Measurements from ENCODE around the gene TAS1R3. TPM values are rescaled to one million over a fixed set of nuclear protein-coding genes. Genes with fewer than 3 reads are reported as not detected.
A peak's percentile ranks its signal among the peaks of the same experiment; 100 is the strongest.

Gene TAS1R3
- total RNA-seq, 1 donor from 2014 or later, result 0.93 TPM

DNA sequence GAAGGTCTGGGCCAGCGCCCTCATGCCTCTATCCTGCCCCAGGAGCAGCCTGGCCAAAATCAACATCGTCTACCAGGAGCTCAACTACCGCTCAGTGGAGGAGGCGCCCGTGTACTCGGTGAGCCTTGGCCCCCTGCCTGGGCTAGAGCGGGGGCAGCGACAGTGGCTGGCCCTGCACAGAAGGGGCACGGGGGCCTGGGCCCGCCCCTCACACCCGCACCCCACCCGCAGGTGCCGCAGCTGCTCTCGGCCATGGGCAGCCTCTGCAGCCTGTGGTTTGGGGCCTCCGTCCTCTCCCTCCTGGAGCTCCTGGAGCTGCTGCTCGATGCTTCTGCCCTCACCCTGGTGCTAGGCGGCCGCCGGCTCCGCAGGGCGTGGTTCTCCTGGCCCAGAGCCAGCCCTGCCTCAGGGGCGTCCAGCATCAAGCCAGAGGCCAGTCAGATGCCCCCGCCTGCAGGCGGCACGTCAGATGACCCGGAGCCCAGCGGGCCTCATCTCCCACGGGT is 40.0 kb upstream of the TAS1R3 start:
- intact Hi-C loops (cut with micrococcal nuclease), result no loop called here
- Histone ChIP-seq H3K27ac (replicated peaks) (no peak overlapping the region), H3K4me1 (peaks cover 14% of the 10 kb centered on the region), H3K4me3 (no peak overlapping the region), H3K9me3 (replicated peaks) (no peaks in the 10 kb centered on the region), H3K27me3 (ENCODE audit: low read depth) (peaks cover 17% of the 10 kb centered on the region), H3K36me3 (peaks cover 30% of the 10 kb centered on the region)
- no peak for DNase-seq
- TF ChIP-seq, protein P1, sequence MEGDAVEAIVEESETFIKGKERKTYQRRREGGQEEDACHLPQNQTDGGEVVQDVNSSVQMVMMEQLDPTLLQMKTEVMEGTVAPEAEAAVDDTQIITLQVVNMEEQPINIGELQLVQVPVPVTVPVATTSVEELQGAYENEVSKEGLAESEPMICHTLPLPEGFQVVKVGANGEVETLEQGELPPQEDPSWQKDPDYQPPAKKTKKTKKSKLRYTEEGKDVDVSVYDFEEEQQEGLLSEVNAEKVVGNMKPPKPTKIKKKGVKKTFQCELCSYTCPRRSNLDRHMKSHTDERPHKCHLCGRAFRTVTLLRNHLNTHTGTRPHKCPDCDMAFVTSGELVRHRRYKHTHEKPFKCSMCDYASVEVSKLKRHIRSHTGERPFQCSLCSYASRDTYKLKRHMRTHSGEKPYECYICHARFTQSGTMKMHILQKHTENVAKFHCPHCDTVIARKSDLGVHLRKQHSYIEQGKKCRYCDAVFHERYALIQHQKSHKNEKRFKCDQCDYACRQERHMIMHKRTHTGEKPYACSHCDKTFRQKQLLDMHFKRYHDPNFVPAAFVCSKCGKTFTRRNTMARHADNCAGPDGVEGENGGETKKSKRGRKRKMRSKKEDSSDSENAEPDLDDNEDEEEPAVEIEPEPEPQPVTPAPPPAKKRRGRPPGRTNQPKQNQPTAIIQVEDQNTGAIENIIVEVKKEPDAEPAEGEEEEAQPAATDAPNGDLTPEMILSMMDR (IDR thresholded peaks at IDR 0.05; ENCODE audit: borderline replicate concordance), result no peak

DNA sequence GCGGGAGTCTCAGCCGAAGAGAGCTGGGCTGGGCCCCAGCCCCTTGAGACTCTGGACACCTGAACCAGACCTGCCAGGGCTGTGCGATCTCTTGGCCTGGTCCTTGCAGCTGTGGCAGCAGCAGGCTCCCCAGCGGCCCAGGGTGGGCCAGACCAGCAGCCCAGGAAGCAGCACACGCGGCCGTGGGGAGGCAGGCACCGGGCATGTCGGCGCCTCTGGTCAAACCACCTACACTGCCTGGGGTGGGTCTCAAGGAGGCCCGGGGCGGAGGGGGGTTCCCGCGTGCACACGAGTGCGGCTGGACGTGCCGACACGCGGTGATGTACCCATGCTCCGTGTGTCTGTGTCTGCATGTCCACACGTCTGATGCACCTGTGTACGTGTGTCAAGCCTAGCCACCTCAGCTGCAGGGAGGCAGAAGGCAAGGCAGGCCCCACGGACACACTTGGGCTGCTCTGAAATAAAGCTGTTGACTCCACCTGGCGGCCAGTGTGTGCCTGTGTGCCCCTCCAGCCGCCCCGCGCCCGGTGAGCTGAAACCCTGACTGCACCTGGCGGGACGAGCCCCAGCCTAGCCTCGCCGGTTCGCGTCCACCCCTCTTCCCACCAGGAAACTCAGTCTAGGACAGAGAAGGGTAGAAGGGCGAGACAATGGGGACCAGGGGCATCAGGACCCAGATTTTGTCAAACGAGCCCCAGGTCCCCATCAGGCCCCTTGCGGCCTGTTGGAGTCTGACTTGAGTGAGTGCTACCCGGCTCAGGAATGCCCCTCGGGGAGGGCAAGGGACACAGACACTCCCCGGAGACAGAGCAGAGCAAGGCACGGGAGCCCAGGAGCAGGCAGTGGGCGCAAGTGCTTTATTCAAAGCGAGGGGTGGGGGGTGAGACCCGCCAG is 39.3 kb upstream of the TAS1R3 start:
- TF ChIP-seq, protein P1 (IDR thresholded peaks at IDR 0.05; ENCODE audit: borderline replicate concordance), result peak; percentile 76
- Histone ChIP-seq H3K4me3 (no peak overlapping the region), H3K9me3 (replicated peaks) (no peaks in the 10 kb centered on the region), H3K36me3 (peaks cover 35% of the 10 kb centered on the region), H3K4me1 (peaks cover 14% of the 10 kb centered on the region), H3K27ac (replicated peaks) (no peak overlapping the region), H3K27me3 (ENCODE audit: low read depth) (peaks cover 10% of the 10 kb centered on the region)
- intact Hi-C loops (cut with micrococcal nuclease), result no loop called here
- DNase-seq, result peak; percentile 56

DNA sequence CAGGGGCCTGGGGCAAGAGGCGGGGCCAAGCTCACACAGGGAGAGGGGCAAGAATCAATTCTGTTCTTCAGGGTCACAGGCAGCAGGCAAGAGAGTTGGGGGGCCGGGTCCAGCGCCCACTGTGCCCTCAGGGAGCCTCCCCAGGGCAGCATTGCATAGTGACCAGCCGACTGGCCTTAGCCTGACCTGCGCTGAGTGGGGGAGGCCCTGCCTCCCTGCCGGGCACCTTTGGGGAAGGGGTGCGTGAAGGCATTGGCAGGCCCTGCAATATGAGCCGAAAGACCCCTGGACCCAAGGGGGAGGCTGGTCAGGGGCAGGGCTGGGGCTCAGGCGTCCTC is 38.7 kb upstream of the TAS1R3 start:
- peaks cover 14% of the 10 kb centered on the region for H3K4me1 ChIP-seq

DNA sequence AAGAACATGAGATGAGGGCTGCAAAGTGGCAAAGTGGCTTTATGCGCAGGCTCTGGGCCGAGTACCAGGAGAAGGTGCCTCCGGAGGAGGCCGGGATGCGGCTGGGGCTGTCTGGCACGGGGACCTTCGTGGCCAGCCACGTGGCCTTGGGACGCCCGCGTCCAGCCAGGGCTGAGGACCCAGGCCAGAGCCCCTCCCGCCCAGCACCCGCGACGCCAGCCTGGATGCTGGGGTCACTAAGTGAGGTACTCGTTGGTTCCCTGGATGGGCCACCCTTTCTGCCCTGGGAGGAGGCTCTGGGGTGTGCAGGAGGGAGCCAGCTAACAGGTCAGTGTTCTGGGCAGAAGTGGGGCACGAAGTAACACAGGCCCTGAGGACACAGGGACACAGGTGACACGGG is 38.2 kb upstream of the TAS1R3 start:
- H3K36me3 ChIP-seq, result peaks cover 39% of the 10 kb centered on the region
- peaks cover 14% of the 10 kb centered on the region for H3K4me1 ChIP-seq
- no peaks in the 10 kb centered on the region for H3K9me3 ChIP-seq (replicated peaks)
- no peaks in the 10 kb centered on the region for H3K27me3 ChIP-seq (ENCODE audit: low read depth)
- intact Hi-C loops (cut with micrococcal nuclease), result no loop called here
- TF ChIP-seq, protein P1 (IDR thresholded peaks at IDR 0.05; ENCODE audit: borderline replicate concordance), result no peak
- no peak overlapping the region for H3K4me3 ChIP-seq
- no peak for DNase-seq
- H3K27ac ChIP-seq (replicated peaks), result no peak overlapping the region

More for the DNA sequence above, 38.7 kb upstream of the TAS1R3 start:
- H3K9me3 ChIP-seq (replicated peaks), result no peaks in the 10 kb centered on the region
- H3K4me3 ChIP-seq, result no peak overlapping the region
- intact Hi-C loops (cut with micrococcal nuclease), result no loop called here
- no peak overlapping the region for H3K27ac ChIP-seq (replicated peaks)
- TF ChIP-seq, protein P1 (IDR thresholded peaks at IDR 0.05; ENCODE audit: borderline replicate concordance), result no peak
- no peak for DNase-seq
- H3K27me3 ChIP-seq (ENCODE audit: low read depth), result peaks cover 4% of the 10 kb centered on the region
- peaks cover 35% of the 10 kb centered on the region for H3K36me3 ChIP-seq

DNA sequence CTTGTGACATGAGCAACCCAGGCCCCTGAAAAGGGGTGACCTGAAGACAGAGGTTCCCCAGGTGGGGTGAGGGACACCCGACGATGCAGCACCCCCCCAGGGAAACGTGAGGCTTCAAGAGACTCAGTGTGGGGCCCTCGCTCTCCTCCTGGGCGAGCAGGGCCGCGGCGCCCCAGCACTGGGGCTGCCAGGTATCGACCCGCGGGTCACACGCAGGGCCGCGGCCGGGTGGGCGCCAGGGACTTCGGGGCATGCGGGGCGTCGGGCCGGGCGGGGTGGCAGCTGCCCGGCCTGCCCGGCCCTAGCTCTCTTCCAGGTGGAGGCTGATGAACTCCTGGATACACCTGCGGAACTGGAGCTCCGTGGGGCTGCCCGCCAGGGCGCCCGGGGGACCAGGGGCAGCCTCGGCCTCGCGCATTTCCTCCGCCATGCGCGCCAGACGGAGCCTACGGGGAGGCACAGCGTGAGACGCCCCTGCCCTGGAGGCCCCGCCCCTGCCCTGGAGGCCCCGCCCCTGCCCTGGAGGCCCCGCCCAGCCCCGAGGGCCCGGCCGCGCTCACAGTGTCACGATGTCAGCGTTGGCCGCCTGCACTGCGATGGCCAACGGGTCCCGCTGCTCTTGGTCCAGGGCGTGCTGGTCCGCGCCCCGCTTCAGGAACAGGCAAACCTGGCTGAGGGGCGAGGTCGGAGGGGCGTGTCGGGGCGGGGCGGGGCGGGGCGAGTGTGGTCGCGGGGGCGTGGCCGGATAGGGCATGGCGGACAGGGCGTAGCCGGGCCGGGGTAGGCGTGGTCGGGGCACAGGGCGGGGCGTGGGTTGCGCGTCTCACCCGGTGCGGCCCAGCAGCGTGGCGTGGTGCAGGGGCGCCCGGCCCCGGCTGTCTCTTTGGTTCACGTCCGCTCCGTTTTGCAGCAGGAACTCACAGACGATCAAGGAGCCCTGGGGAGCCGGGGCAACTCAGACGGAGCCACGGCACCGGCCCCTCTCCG is 37.5 kb upstream of the TAS1R3 start:
- Histone ChIP-seq H3K27ac (replicated peaks) (no peak overlapping the region), H3K4me3 (no peak overlapping the region), H3K27me3 (ENCODE audit: low read depth) (no peaks in the 10 kb centered on the region), H3K9me3 (replicated peaks) (no peaks in the 10 kb centered on the region), H3K4me1 (peaks cover 14% of the 10 kb centered on the region), H3K36me3 (peaks cover 42% of the 10 kb centered on the region)
- DNase-seq, result no peak
- TF ChIP-seq, protein P1 (IDR thresholded peaks at IDR 0.05; ENCODE audit: borderline replicate concordance), result no peak
- intact Hi-C loops (cut with micrococcal nuclease), result no loop called here
